Nephron progenitor cell (in vitro differentiated cells): Measurements from ENCODE around the gene MEIOB.
A peak's percentile ranks its signal among the peaks of the same experiment; 100 is the strongest.
"Not testable (repeated sequence)": the region's sequence is repeated elsewhere in the genome, so short reads cannot be mapped to it uniquely, and the experiment has no call there.

ENCODE experiments used
- DNase-seq: peaks from one replicate; pipeline ENCODE4 v3.0.0; 2021
- H3K27ac Mint-ChIP-seq: 2 replicates; pipeline ENCODE4 v1.8.0; 2021; ENCODE audit warnings: mild to moderate bottlenecking, moderate library complexity, mixed read lengths
- H3K27me3 Mint-ChIP-seq: 2 replicates; pipeline ENCODE4 v1.8.0; 2021; ENCODE audit warnings: mild to moderate bottlenecking, low read depth, mixed read lengths; ENCODE audit not compliant: poor library complexity
- H3K36me3 Mint-ChIP-seq: 2 replicates; pipeline ENCODE4 v1.8.0; 2021; ENCODE audit warnings: low read depth, mixed read lengths
- H3K4me1 Mint-ChIP-seq: 2 replicates; pipeline ENCODE4 v1.8.0; 2021; ENCODE audit warnings: mixed read lengths
- H3K4me3 Mint-ChIP-seq: 2 replicates; pipeline ENCODE4 v1.8.0; 2021; ENCODE audit warnings: mild to moderate bottlenecking, moderate library complexity, mixed read lengths
- H3K9me3 Mint-ChIP-seq: 2 replicates; pipeline ENCODE4 v1.8.0; 2021; ENCODE audit warnings: mild to moderate bottlenecking, moderate library complexity, mixed read lengths
- TF ChIP-seq, protein P1 (sequence below): fragments of 200-600 bp; sonication (generic); IDR thresholded peaks from 2 replicates; pipeline ENCODE4 v1.5.0; 2021; ENCODE audit warnings: antibody characterized with exemption

The MEIOB gene

GRCh38 chr16:1884889-1885288 is 12.9 kb upstream of the MEIOB start:
- no peak overlapping the region for H3K4me3 Mint-ChIP-seq
- TF ChIP-seq, protein P1, sequence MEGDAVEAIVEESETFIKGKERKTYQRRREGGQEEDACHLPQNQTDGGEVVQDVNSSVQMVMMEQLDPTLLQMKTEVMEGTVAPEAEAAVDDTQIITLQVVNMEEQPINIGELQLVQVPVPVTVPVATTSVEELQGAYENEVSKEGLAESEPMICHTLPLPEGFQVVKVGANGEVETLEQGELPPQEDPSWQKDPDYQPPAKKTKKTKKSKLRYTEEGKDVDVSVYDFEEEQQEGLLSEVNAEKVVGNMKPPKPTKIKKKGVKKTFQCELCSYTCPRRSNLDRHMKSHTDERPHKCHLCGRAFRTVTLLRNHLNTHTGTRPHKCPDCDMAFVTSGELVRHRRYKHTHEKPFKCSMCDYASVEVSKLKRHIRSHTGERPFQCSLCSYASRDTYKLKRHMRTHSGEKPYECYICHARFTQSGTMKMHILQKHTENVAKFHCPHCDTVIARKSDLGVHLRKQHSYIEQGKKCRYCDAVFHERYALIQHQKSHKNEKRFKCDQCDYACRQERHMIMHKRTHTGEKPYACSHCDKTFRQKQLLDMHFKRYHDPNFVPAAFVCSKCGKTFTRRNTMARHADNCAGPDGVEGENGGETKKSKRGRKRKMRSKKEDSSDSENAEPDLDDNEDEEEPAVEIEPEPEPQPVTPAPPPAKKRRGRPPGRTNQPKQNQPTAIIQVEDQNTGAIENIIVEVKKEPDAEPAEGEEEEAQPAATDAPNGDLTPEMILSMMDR: no peak
- H3K27ac Mint-ChIP-seq: no peak overlapping the region
- peaks cover 54% of the 10 kb centered on the region for H3K27me3 Mint-ChIP-seq
- no peak for DNase-seq
- H3K36me3 Mint-ChIP-seq: no peaks in the 10 kb centered on the region
- peaks cover under 1% of the 10 kb centered on the region for H3K4me1 Mint-ChIP-seq
- peaks cover 4% of the 10 kb centered on the region for H3K9me3 Mint-ChIP-seq

DNA sequence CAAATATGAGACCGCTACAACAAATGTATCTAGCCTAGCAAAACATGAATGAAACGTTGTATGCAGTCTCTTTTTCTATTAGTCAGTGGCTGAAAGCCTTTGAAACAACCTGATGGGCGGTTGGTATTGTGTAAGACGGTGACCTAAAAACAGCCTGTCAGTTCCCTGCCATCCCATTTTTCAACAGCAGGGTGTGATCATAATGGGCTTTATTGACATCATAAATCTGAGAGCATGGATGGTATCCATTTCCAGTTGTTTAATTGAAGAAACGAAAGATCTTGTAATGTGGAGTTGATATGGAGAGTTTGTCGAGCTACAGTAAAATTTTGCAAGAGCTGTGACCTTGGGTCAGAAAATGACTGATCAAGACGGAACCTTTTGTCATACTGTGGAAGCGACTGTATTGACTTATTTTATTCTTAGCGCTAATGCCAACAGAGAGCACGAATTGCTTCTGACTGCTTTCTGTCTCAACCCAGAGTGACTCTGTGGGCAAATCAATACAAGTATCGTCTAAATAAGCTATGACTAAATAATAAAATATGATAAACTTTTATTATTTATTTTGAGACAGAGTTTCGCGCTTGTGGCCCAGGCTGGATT is 12.3 kb upstream of the MEIOB start:
- no peak overlapping the region for H3K27ac Mint-ChIP-seq
- H3K4me1 Mint-ChIP-seq: no peaks in the 10 kb centered on the region
- peaks cover 54% of the 10 kb centered on the region for H3K27me3 Mint-ChIP-seq
- H3K4me3 Mint-ChIP-seq: no peak overlapping the region
- no peaks in the 10 kb centered on the region for H3K36me3 Mint-ChIP-seq
- DNase-seq: no peak
- TF ChIP-seq, protein P1: peak; percentile 12
- H3K9me3 Mint-ChIP-seq: peaks cover 4% of the 10 kb centered on the region

DNA sequence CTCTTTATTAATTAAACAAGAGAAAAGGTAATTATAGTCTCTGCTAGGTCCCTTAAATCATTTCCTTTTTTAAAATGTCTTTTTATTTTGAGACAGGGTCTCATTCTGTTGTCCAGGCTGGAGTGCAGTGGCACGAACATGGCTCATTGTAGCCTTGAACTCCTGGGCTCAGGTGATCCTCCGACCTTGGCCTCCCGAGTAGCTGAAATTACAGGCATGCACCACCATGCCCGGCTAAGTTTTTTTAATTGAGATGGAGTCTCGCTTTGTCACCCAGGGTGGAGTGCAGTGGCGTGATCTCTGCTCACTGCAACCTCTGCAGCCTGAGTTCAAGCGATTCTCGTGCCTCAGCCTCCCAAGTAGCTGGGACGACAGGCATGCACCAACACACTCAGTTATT is 9.2 kb upstream of the MEIOB start:
- DNase-seq, H3K4me3 Mint-ChIP-seq: not testable (repeated sequence)
- H3K27me3 Mint-ChIP-seq: peaks cover 72% of the 10 kb centered on the region

DNA sequence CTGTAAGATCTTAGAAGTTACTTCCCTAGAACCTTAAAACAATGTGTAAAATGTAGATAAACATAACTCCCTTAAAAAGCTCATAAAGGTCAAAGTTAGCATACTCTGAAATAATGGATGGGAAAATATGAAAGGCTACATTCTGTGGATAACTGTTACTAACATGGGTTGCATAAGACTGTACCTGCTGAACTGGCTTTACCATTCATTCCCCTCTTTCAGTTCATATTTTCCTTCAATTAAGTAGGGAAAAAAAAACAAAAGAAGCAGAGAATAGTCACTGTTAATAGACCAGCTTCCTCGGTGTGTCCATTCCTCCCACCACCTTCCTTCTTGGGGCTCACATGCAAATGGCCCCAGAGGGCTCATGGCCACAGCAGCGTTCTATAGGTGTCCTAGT is 7.5 kb upstream of the MEIOB start:
- no peaks in the 10 kb centered on the region for H3K36me3 Mint-ChIP-seq
- peaks cover 74% of the 10 kb centered on the region for H3K27me3 Mint-ChIP-seq
- H3K4me1 Mint-ChIP-seq: peaks cover 24% of the 10 kb centered on the region

More for the DNA sequence above, 9.2 kb upstream of the MEIOB start:
- H3K36me3 Mint-ChIP-seq, H3K27ac Mint-ChIP-seq, H3K9me3 Mint-ChIP-seq: not testable (repeated sequence)
- peaks cover 14% of the 10 kb centered on the region for H3K4me1 Mint-ChIP-seq

DNA sequence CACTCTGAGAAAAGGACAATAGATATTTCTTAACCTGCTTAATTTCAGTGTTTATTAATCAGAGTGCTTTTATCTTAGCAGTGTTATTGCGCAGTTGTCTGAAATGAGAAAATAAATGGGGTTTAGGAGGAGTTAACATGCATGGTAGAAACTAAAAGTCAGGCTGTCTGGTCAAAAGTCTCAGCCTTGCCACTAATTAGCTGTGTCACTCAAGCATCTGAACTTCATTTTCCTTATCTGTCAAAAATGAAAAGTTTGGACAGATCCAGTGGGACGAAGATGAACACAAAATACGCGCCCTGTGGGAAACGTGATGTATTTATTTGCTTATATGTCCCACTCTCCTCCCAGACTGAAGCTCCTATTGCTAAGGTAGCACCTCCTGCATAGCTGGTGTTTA is 6.3 kb upstream of the MEIOB start:
- Mint-ChIP-seq H3K27ac (no peak overlapping the region), H3K9me3 (no peaks in the 10 kb centered on the region), H3K27me3 (peaks cover 75% of the 10 kb centered on the region), H3K4me3 (no peak overlapping the region), H3K4me1 (peaks cover 24% of the 10 kb centered on the region), H3K36me3 (no peaks in the 10 kb centered on the region)
- DNase-seq: no peak
- TF ChIP-seq, protein P1: no peak

More for the DNA sequence above, 7.5 kb upstream of the MEIOB start:
- H3K9me3 Mint-ChIP-seq: no peaks in the 10 kb centered on the region
- no peak overlapping the region for H3K4me3 Mint-ChIP-seq
- TF ChIP-seq, protein P1: no peak
- H3K27ac Mint-ChIP-seq: no peak overlapping the region
- DNase-seq: no peak

DNA sequence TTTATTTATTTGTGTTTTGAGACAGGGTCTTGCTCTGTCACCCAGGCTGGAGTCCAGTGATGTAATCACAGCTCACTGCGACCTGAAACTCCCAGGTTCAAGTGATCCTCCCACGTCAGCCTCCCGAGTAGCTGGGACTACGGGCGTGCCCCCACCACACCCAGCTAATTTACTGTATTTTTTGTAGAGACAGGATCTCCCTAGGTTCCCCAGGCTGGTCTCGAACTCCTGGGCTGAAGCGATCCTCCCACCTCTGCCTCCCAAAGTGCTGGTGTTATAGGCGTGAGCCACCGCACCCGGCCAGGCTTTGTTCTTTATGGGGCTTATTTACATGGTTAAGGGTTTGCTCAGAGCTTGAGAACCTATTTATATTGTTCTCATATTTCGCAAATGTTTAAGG is 5.8 kb upstream of the MEIOB start:
- no peak overlapping the region for H3K4me3 Mint-ChIP-seq
- no peak for DNase-seq
- H3K27ac Mint-ChIP-seq: no peak overlapping the region
- H3K9me3 Mint-ChIP-seq: no peaks in the 10 kb centered on the region
- peaks cover 24% of the 10 kb centered on the region for H3K4me1 Mint-ChIP-seq
- no peaks in the 10 kb centered on the region for H3K36me3 Mint-ChIP-seq
- H3K27me3 Mint-ChIP-seq: peaks cover 77% of the 10 kb centered on the region
- TF ChIP-seq, protein P1: no peak
